ENCODE measurements around the gene CFAP77. TPM values are rescaled to one million over a fixed set of nuclear protein-coding genes. Genes with fewer than 3 reads are reported as not detected.

Gene CFAP77
- polyA plus RNA-seq, 1 of the 3 experiments (the other 2 are of a cell fraction): 1.1 TPM

- Histone ChIP-seq H4K20me1 (ENCODE audit: insufficient read depth) (no peaks in the 10 kb centered on the region), H3F3A (replicated peaks; ENCODE audit: insufficient read depth) (no peaks in the 10 kb centered on the region), H3K9me3 (no peaks in the 10 kb centered on the region), H2AFZ (ENCODE audit: low read depth) (no peak overlapping the region), H3K79me2 (ENCODE audit: insufficient read depth) (no peaks in the 10 kb centered on the region), H3K4me2 (no peak overlapping the region), H3K4me1 (ENCODE audit: control insufficient read depth in 1 of 2, insufficient read depth in 2 of 2, low read depth in 1 of 2, low read length in 1 of 2) (peaks cover 0 to 8% of the 10 kb centered on the region in 2 experiments; a peak in 1 of 4 replicates), H3K27me3 (ENCODE audit: insufficient read depth) (no peaks in the 10 kb centered on the region), H3K27ac (ENCODE audit: low read depth in 2 of 2, low read length in 1 of 2) (no peak overlapping the region), H3K9me2 (no peaks in the 10 kb centered on the region), H3K4me3 (ENCODE audit: low read depth in 2 of 2, low read length in 1 of 2) (no peak overlapping the region), H3K9ac (no peak overlapping the region), H3K36me3 (replicated peaks in 1 of 2; ENCODE audit: control insufficient read depth in 1 of 2, insufficient read depth in 2 of 2, low read length in 1 of 2) (no peaks in the 10 kb centered on the region)
- no peak for TF ChIP-seq JUND (IDR thresholded peaks at IDR 0.05)
- TF ChIP-seq TEAD4 (IDR thresholded peaks at IDR 0.05; ENCODE audit: borderline replicate concordance, insufficient read depth): no peak
- TF ChIP-seq, protein P1, sequence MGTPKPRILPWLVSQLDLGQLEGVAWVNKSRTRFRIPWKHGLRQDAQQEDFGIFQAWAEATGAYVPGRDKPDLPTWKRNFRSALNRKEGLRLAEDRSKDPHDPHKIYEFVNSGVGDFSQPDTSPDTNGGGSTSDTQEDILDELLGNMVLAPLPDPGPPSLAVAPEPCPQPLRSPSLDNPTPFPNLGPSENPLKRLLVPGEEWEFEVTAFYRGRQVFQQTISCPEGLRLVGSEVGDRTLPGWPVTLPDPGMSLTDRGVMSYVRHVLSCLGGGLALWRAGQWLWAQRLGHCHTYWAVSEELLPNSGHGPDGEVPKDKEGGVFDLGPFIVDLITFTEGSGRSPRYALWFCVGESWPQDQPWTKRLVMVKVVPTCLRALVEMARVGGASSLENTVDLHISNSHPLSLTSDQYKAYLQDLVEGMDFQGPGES (IDR thresholded peaks at IDR 0.05; ENCODE audit: low read depth, low read length): no peak
- TF ChIP-seq RCOR1 (IDR thresholded peaks at IDR 0.05; ENCODE audit: low read length): no peak
- no peak for TF ChIP-seq RAD21 (IDR thresholded peaks at IDR 0.05; ENCODE audit: low read length)
- TF ChIP-seq MXI1 (IDR thresholded peaks at IDR 0.05; ENCODE audit: low read depth, low read length): no peak
- no peak for TF ChIP-seq SIN3A (IDR thresholded peaks at IDR 0.05; ENCODE audit: borderline replicate concordance, low read depth, low read length)
- no peak for TF ChIP-seq TCF12 (IDR thresholded peaks at IDR 0.05)
- no peak for TF ChIP-seq FOXM1 (IDR thresholded peaks at IDR 0.05; ENCODE audit: low read depth)
- TF ChIP-seq SMC3 (IDR thresholded peaks at IDR 0.05; ENCODE audit: low read depth, low read length): no peak
- TF ChIP-seq TAF1 (IDR thresholded peaks at IDR 0.05; ENCODE audit: borderline replicate concordance, low read depth, low read length): no peak
- no peak for TF ChIP-seq MAX (IDR thresholded peaks at IDR 0.05; ENCODE audit: low read depth)
- TF ChIP-seq FOSL2 (IDR thresholded peaks at IDR 0.05; ENCODE audit: borderline replicate concordance, low read depth): no peak
- TF ChIP-seq, protein P2, sequence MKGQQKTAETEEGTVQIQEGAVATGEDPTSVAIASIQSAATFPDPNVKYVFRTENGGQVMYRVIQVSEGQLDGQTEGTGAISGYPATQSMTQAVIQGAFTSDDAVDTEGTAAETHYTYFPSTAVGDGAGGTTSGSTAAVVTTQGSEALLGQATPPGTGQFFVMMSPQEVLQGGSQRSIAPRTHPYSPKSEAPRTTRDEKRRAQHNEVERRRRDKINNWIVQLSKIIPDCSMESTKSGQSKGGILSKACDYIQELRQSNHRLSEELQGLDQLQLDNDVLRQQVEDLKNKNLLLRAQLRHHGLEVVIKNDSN (IDR thresholded peaks at IDR 0.05; ENCODE audit: borderline replicate concordance, low read depth): no peak
- no peak for TF ChIP-seq MEF2A (IDR thresholded peaks at IDR 0.05; ENCODE audit: borderline replicate concordance, low read depth)
- no peak for TF ChIP-seq PBX3 (IDR thresholded peaks at IDR 0.05)
- TF ChIP-seq RXRA (IDR thresholded peaks at IDR 0.05; ENCODE audit: borderline replicate concordance, low read depth): no peak
- TF ChIP-seq, protein P3, sequence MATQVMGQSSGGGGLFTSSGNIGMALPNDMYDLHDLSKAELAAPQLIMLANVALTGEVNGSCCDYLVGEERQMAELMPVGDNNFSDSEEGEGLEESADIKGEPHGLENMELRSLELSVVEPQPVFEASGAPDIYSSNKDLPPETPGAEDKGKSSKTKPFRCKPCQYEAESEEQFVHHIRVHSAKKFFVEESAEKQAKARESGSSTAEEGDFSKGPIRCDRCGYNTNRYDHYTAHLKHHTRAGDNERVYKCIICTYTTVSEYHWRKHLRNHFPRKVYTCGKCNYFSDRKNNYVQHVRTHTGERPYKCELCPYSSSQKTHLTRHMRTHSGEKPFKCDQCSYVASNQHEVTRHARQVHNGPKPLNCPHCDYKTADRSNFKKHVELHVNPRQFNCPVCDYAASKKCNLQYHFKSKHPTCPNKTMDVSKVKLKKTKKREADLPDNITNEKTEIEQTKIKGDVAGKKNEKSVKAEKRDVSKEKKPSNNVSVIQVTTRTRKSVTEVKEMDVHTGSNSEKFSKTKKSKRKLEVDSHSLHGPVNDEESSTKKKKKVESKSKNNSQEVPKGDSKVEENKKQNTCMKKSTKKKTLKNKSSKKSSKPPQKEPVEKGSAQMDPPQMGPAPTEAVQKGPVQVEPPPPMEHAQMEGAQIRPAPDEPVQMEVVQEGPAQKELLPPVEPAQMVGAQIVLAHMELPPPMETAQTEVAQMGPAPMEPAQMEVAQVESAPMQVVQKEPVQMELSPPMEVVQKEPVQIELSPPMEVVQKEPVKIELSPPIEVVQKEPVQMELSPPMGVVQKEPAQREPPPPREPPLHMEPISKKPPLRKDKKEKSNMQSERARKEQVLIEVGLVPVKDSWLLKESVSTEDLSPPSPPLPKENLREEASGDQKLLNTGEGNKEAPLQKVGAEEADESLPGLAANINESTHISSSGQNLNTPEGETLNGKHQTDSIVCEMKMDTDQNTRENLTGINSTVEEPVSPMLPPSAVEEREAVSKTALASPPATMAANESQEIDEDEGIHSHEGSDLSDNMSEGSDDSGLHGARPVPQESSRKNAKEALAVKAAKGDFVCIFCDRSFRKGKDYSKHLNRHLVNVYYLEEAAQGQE (IDR thresholded peaks at IDR 0.05; ENCODE audit: low read depth, low read length): no peak
- 77% methylated on average over 6 of the region's 6 CpGs for WGBS (ENCODE audit: low lambda C conversion rate)
- no peak for DNase-seq
- ChIA-PET POLR2A (no interaction called here), CTCF (interaction anchor here (0.9 to 1.3 kb wide), 2 partner anchors 28 to 106 kb away, joined by 3 read pairs; no protein-coding TSS in a partner anchor)
Observed at GRCh38 chr9:132440735-132441134, 30.7 kb downstream of the CFAP77 start.
